Mesodermal cell (in vitro differentiated cells): ENCODE results near the gene C17orf107.
"Not testable (repeated sequence)": the region's sequence is repeated elsewhere in the genome, so short reads cannot be mapped to it uniquely, and the experiment has no call there.

Experiments used
- H3K27ac ChIP-seq: 2 replicates; pipeline ENCODE4 v1.7.0; 2013; ENCODE audit warnings: mild to moderate bottlenecking, low read depth, low read length, moderate library complexity; ENCODE audit not compliant: severe bottlenecking
- H3K36me3 ChIP-seq: 2 replicates; pipeline ENCODE4 v1.7.1; 2013; ENCODE audit warnings: mild to moderate bottlenecking, low read length, moderate library complexity; ENCODE audit not compliant: control insufficient read depth, insufficient read depth
- H3K4me1 ChIP-seq: one replicate; pipeline ENCODE4 v1.7.1; 2013; ENCODE audit warnings: mild to moderate bottlenecking, low read length; ENCODE audit not compliant: insufficient read depth, control insufficient read depth, poor library complexity, severe bottlenecking
- H3K4me3 ChIP-seq: 2 replicates; pipeline ENCODE4 v1.7.0; 2013; ENCODE audit warnings: low read length, control low read depth, mild to moderate bottlenecking; ENCODE audit not compliant: insufficient read depth, poor library complexity, severe bottlenecking; ENCODE audit errors: extremely low read depth
- H3K9me3 ChIP-seq: 2 replicates; pipeline ENCODE4 v1.7.1; 2013; ENCODE audit warnings: mild to moderate bottlenecking, low read length, moderate library complexity; ENCODE audit not compliant: control insufficient read depth
- WGBS, 2 experiments: methylation state at CpG; one replicate each; pipeline ENCODE4 v1.1.5; 2013; ENCODE audit warnings: missing lambda C conversion rate in 2 of 2; ENCODE audit not compliant: insufficient coverage in 2 of 2; 5-methylcytosine and 5-hydroxymethylcytosine counted together

Gene C17orf107

GRCh38 chr17:4901108-4901647, 1.8 kb downstream of the C17orf107 start:
- Histone ChIP-seq H3K4me1 (no peaks in the 10 kb centered on the region), H3K9me3 (peaks cover 4% of the 10 kb centered on the region), H3K27ac (no peak overlapping the region), H3K36me3 (peaks cover 41% of the 10 kb centered on the region), H3K4me3 (no peak overlapping the region)
- 97 to 98% methylated on average over 35 to 37 of the region's 37 CpGs for WGBS, 2 experiments

GRCh38 chr17:4901648-4902344, 2.5 kb downstream of the C17orf107 start:
- H3K36me3 ChIP-seq, result peaks cover 35% of the 10 kb centered on the region
- 92 to 97% methylated on average over 27 to 34 of the region's 48 CpGs for WGBS, 2 experiments
- H3K4me1 ChIP-seq, result no peaks in the 10 kb centered on the region
- no peak overlapping the region for H3K27ac ChIP-seq
- H3K9me3 ChIP-seq, result peaks cover 4% of the 10 kb centered on the region
- no peak overlapping the region for H3K4me3 ChIP-seq

DNA sequence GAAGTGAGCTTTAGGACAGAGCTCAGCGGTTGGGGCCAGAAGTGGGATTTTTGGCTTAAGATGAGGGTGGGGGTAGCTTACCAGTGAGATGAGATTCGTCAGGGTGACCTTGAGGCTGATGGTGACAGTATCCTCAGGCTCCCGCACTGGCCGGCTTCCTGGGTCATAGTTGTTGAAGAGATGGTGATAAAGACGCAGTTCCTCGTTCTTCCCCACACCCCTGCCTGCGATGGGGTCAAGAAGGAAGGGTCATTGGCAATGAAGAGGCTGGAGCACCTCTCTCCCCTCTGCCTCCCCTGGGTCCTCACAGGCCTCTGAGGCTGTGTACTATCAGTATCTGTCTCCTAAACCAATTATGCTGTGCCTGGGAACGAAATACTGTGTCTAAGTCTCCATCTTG, 3.2 kb downstream of the C17orf107 start:
- 84 to 91% methylated on average over 4 to 5 of the region's 8 CpGs for WGBS, 2 experiments
- Histone ChIP-seq H3K9me3 (peaks cover 4% of the 10 kb centered on the region), H3K36me3 (peaks cover 27% of the 10 kb centered on the region), H3K4me3 (no peak overlapping the region), H3K4me1 (no peaks in the 10 kb centered on the region), H3K27ac (no peak overlapping the region)

DNA sequence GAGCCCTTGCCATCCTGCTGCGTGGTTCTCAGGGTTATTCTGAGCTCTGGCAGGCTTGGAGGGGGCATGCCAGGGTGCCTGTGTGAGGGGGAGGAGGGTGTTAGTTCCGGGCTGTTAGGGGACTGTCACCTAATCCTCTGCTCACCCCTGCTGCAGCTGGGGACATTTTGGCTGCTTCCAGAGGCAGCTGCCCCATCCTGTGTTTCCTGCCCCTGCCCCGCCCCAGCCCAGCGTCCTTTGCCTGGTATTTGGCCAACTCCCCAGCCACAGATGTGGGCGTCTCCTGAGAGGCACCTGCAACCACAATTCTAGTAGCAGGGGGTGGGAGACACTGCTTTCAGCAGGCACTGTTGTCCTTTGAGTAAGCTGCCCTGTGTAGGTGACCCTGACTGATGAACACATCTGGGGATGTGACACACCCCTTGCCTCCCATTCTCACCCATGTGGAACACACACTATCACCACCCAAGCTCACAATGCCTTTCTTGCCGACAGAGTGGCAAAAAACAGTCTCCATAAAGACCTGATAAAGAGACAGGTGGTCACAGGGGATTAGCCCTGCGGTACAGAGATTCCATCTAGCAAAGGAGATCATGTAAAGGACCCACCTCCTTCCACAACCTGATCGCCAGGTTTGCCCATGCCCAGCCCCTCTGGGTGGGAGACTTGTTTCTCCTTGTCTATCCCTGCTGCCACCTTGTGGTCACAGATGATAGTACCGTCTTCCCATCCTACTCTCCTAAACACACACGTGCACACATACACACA, 3.9 kb downstream of the C17orf107 start, which contains the start of gene CHRNE:
Gene CHRNE (minus strand): TSS at position 48 of the 768 bp plus-strand sequence. CDS start 35 bp downstream, at position 13.
- 32 to 51% methylated on average over 6 to 9 of the region's 10 CpGs for WGBS, 2 experiments

DNA sequence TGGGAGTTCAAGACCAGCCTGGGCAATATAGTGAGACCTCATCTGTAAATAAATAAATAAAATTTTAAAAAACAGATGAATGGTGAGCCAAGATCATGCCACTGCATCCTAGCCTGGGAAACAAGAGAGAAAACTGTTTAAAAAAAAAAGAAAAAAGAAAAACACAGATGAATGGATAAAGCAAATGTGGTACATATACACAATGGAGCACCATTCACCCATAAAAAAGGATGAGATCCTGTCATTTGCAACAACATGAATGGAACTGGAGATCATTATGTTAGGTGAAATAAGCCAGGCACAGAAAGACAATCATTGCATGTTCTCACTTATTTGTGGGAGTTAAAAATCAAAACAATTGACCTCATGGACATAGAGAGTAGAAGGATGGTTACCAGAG, 7.3 kb downstream of the C17orf107 start:
- H3K36me3 ChIP-seq, H3K4me3 ChIP-seq, H3K27ac ChIP-seq, H3K4me1 ChIP-seq, H3K9me3 ChIP-seq: not testable (repeated sequence)

More for the DNA sequence above, 3.9 kb downstream of the C17orf107 start, which contains the start of gene CHRNE:
- Histone ChIP-seq H3K4me3 (no peak within 1 kb of the TSS), H3K9me3 (peaks cover 4% of the 10 kb centered on the region), H3K4me1 (peaks cover 3% of the 10 kb centered on the region), H3K27ac (no peak within 1 kb of the TSS), H3K36me3 (peaks cover 23% of the 10 kb centered on the region)

DNA sequence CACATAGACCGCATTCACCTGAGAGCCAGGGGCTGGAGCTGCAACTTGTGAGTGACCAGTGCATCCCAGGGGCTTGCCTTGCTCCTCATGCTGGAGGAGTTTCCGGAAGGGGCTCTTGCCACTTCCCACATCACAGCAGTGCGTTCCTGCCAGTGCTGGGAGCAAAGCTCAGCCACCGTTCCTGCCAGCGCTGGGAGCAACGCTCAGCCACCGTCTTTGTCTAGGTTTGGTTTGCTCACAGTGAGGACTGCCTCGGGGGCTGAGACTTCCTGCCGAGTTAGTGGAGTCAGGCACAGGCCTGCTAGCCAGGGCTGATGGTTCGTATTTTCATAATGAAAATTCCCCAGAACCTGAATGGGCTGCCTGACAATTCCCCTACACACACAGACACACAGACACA, 9.0 kb downstream of the C17orf107 start:
- H3K4me3 ChIP-seq, result no peak overlapping the region
- H3K36me3 ChIP-seq, result no peaks in the 10 kb centered on the region
- no peaks in the 10 kb centered on the region for H3K9me3 ChIP-seq
- H3K4me1 ChIP-seq, result peaks cover 10% of the 10 kb centered on the region
- peak overlapping the region; percentile 68 for H3K27ac ChIP-seq
- 34% methylated on average over 9 to 10 of the region's 10 CpGs for WGBS, 2 experiments

GRCh38 chr17:4908711-4909496, 9.6 kb downstream of the C17orf107 start:
- no peaks in the 10 kb centered on the region for H3K9me3 ChIP-seq

GRCh38 chr17:4913994-4914393, 14.7 kb downstream of the C17orf107 start:
- Histone ChIP-seq H3K4me1 (no peaks in the 10 kb centered on the region), H3K9me3 (no peaks in the 10 kb centered on the region), H3K4me3 (no peak overlapping the region), H3K36me3 (no peaks in the 10 kb centered on the region), H3K27ac (no peak overlapping the region)
- 100% methylated on average over 1 of the region's 1 CpG; no CpG with 5 or more reads in 1 of the 2 experiments for WGBS, 2 experiments

More at GRCh38 chr17:4908711-4909496, 9.6 kb downstream of the C17orf107 start:
- Histone ChIP-seq H3K4me1 (peaks cover 10% of the 10 kb centered on the region), H3K27ac (peak overlapping the region; percentile 68), H3K4me3 (no peak overlapping the region), H3K36me3 (no peaks in the 10 kb centered on the region)
- 37% methylated on average over 17 to 18 of the region's 20 CpGs for WGBS, 2 experiments

GRCh38 chr17:4914551-4914950, 15.2 kb downstream of the C17orf107 start:
- not testable (repeated sequence) for H3K9me3 ChIP-seq, H3K36me3 ChIP-seq, H3K4me1 ChIP-seq, H3K4me3 ChIP-seq, H3K27ac ChIP-seq
- WGBS, 2 experiments, result 94 to 97% methylated on average over 3 of the region's 4 CpGs

DNA sequence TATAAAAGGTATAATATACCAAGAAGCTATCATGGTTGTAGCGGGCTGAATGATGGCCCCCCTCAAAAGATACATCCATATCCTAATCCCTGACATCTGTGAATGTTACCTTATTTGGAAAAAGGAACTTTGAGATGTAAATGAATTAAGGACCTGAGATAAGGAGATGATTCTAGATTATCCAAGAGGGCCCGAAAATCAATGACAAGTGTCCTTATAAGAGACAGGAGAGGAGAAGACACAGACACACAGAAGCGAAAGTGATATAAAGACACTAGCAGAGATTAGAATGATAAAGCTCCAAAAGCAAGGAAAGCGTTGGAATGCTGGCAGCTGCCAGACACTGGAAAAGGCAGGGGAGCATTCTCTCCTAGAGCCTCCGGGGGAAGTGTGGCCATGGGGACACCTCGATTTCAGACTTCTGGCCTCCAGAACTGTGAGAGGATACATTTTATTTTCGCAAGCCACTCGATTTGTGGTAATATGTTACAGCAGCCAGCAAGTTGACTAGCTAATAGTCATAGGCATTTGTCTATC, 20.2 kb downstream of the C17orf107 start:
- WGBS, 2 experiments, result 60 to 64% methylated on average over 4 to 5 of the region's 8 CpGs
- Histone ChIP-seq H3K4me1 (no peaks in the 10 kb centered on the region), H3K9me3 (no peaks in the 10 kb centered on the region), H3K4me3 (no peak overlapping the region), H3K27ac (no peak overlapping the region), H3K36me3 (no peaks in the 10 kb centered on the region)
